Esophagus muscularis mucosa (tissue), 4 donors: Measurements from ENCODE around the gene JPH3. TPM values are rescaled to one million over a fixed set of nuclear protein-coding genes. Genes with fewer than 3 reads are reported as not detected.

Experiments
- DNase-seq: peaks from one replicate; pipeline ENCODE4 v3.0.0-alpha.2; 2017; ENCODE audit errors: extremely low spot score
- H3K27ac ChIP-seq, 4 donors: fragments of 200-600 bp; sonication (generic); replicated peaks in 1 of 4; 1 replicate in 3 of 4; 2 replicates in 1 of 4; pipeline ENCODE4 v1.5.1; 2016 to 2019; ENCODE audit warnings: mild to moderate bottlenecking in 1 of 4
- H3K27me3 ChIP-seq, 4 donors: fragments of 200-600 bp; sonication (generic); one replicate each; pipeline versions ENCODE4 v1.5.1 to v1.6.0; 2016 to 2019
- H3K36me3 ChIP-seq, 4 donors: fragments of 200-600 bp; sonication (generic); one replicate each; pipeline ENCODE4 v1.5.1; 2016 to 2019
- H3K4me1 ChIP-seq, 4 donors: fragments of 200-600 bp; sonication (generic); one replicate each; pipeline ENCODE4 v1.5.1; 2016 to 2019
- H3K4me3 ChIP-seq, 4 donors: fragments of 200-600 bp; sonication (generic); 1 replicate in 2 of 4; 2 replicates in 2 of 4; pipeline ENCODE4 v1.5.1; 2016 to 2019; ENCODE audit warnings: mild to moderate bottlenecking in 4 of 4, moderate library complexity in 1 of 4
- H3K9me3 ChIP-seq, 4 donors: fragments of 200-600 bp; sonication (generic); 1 replicate in 3 of 4; 2 replicates in 1 of 4; pipeline ENCODE4 v1.5.1; 2016 to 2019
- EP300 ChIP-seq: sonication (generic); formaldehyde crosslinking; IDR thresholded peaks from one replicate; pipeline ENCODE4 v1.6.1; 2017; ENCODE audit warnings: antibody characterized with exemption
- POLR2A ChIP-seq: fragments of 450-650 bp; IDR thresholded peaks from one replicate; pipeline ENCODE4 v1.6.1; 2017; ENCODE audit warnings: antibody characterized with exemption, moderate library complexity, mild to moderate bottlenecking, low read depth
- POLR2AphosphoS5 ChIP-seq, 2 donors: sonication (generic); formaldehyde crosslinking; IDR thresholded peaks; one replicate each; pipeline ENCODE4 v1.6.1; 2017; ENCODE audit warnings: antibody characterized with exemption in 2 of 2
- WGBS: methylation state at CpG from one replicate; pipeline ENCODE4 v1.1.5; 2018; 5-methylcytosine and 5-hydroxymethylcytosine counted together
- intact Hi-C: fragments of 100-400 bp; cut with DNase I; formaldehyde crosslinking; loops from one replicate; pipeline ENCODE4 v1.15.1; 2023
- total RNA-seq, 4 donors: library from RNA; depleted of rRNA; stranded (reverse); fragments of >200 nt; gene quantifications; one replicate each; pipeline versions ENCODE4 v1.1.0 to v1.2.1, GENCODE V29; 2016
- TF ChIP-seq, protein P1 (sequence below), 3 experiments: fragments of 200-600 bp in 2 of 3; fragments of 450-650 bp in 1 of 3; sonication (generic) in 2 of 3; IDR thresholded peaks; one replicate each; pipeline ENCODE4 v1.5.1; 2017 to 2019; ENCODE audit warnings: antibody characterized with exemption in 3 of 3, mild to moderate bottlenecking in 2 of 3, moderate library complexity in 1 of 3

JPH3 gene
- total RNA-seq, 4 donors from 2014 or later, result 0.42 to 2.2 (median 0.54) TPM

DNA sequence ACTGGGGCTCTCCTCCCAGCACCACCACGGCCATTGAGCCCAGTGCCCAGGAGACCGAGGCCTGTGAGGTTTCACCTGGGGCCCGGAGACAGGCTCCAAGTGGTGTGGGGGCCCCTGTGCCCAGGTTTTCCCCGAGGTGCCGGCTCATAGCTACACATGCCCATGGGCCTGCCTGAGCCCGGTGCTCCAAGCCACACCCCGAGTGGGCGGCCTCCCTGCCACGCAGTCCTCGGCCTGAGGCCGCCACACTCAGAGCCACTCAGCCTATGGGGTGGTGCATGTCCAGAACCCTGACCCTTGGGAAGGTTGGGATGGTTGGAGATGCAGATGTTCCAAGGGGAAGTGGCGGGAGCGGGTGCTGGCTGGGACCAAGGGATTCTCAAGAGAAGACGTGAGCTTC, 24.1 kb downstream of the JPH3 start:
- intact Hi-C loops, result no loop called here
- no peak for DNase-seq
- Histone ChIP-seq H3K9me3 (peaks cover 0 to 17% (median 10%) of the 10 kb centered on the region in 4 donors), H3K36me3 (no peaks in the 10 kb centered on the region), H3K27ac (no peak overlapping the region), H3K4me3 (no peak overlapping the region), H3K27me3 (peaks cover 0 to 70% (median 0%) of the 10 kb centered on the region in 4 donors), H3K4me1 (no peaks in the 10 kb centered on the region)
- no peak for TF ChIP-seq EP300
- TF ChIP-seq POLR2A, result no peak
- TF ChIP-seq POLR2AphosphoS5 (IDR thresholded peaks at IDR 0.05), result no peak
- TF ChIP-seq, protein P1, sequence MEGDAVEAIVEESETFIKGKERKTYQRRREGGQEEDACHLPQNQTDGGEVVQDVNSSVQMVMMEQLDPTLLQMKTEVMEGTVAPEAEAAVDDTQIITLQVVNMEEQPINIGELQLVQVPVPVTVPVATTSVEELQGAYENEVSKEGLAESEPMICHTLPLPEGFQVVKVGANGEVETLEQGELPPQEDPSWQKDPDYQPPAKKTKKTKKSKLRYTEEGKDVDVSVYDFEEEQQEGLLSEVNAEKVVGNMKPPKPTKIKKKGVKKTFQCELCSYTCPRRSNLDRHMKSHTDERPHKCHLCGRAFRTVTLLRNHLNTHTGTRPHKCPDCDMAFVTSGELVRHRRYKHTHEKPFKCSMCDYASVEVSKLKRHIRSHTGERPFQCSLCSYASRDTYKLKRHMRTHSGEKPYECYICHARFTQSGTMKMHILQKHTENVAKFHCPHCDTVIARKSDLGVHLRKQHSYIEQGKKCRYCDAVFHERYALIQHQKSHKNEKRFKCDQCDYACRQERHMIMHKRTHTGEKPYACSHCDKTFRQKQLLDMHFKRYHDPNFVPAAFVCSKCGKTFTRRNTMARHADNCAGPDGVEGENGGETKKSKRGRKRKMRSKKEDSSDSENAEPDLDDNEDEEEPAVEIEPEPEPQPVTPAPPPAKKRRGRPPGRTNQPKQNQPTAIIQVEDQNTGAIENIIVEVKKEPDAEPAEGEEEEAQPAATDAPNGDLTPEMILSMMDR (IDR thresholded peaks at IDR 0.05), result no peak
- 90% methylated on average over 3 of the region's 14 CpGs for WGBS

DNA sequence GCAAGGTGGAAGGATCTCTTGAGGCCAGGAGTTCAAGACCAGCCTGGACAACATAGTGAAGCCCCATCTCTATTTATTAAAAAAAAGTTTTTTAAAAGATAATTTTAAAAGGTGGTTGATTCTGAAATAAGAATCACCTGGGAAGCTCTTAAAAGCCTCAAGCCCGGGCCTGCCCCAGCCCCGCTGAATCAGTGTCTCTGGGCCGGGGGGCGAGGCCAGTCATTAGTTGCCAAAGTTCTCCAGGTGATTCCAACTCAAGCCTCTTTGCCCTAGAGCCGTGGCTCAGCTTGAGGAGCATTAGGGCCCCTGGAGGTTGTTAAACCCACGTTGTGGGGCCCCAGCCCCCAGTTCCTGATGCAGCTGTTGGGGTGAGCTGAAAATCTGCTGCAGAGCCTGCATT, 24.6 kb downstream of the JPH3 start:
- Histone ChIP-seq H3K36me3 (no peaks in the 10 kb centered on the region), H3K27ac (no peak overlapping the region), H3K27me3 (peaks cover 0 to 65% (median 0%) of the 10 kb centered on the region in 4 donors), H3K4me1 (no peaks in the 10 kb centered on the region), H3K9me3 (peaks cover 0 to 22% (median 10%) of the 10 kb centered on the region in 4 donors), H3K4me3 (no peak overlapping the region)
- 83% methylated on average over 6 of the region's 6 CpGs for WGBS
- intact Hi-C loops, result no loop called here
- no peak for DNase-seq
- TF ChIP-seq, protein P1 (IDR thresholded peaks at IDR 0.05), result no peak
- TF ChIP-seq EP300, result no peak
- TF ChIP-seq POLR2A, result no peak
- no peak for TF ChIP-seq POLR2AphosphoS5 (IDR thresholded peaks at IDR 0.05)

DNA sequence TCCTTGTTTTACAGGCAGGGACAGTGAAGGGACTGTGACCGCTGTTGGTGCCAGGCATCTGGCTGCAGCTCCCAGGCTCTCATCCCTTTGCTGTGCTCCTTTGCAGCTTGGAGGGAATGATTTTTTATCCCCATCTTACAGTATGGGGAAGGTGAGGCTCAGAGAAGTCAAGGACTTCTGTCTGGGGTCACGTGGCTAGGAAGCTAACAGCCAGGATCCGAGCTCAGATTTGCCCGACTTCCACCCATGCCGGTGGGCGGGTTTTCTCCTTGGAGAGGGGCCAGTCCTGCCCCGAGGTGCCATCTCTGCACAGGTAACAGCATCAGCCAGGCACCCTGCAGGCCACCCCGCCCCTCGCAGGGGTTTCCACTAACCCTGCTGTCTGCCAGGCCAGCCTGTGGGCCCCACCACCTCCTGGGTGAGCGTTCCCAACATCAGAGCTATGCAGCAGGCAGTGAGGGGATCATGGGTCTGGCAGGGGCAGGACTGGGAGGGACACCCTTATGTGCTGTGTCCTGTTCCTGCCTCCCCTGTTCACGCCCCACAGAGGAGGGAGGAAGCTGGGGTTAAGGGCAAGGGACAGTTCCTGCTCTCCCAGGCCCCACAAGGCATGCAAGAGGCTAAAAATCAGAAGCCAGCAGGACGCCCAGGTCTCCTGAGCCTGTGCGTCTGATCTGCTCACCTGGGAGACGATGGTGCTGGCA, 25.4 kb downstream of the JPH3 start:
- H3K36me3 ChIP-seq, result no peaks in the 10 kb centered on the region
- H3K9me3 ChIP-seq, result peaks cover 0 to 23% (median 10%) of the 10 kb centered on the region in 4 donors
- H3K4me3 ChIP-seq, result no peak overlapping the region
- TF ChIP-seq, protein P1 (IDR thresholded peaks at IDR 0.05), result no peak
- TF ChIP-seq POLR2A (no peak), EP300 (no peak), POLR2AphosphoS5 (IDR thresholded peaks at IDR 0.05) (no peak)
- intact Hi-C loops, result no loop called here
- no peak for DNase-seq
- H3K27ac ChIP-seq, result no peak overlapping the region
- H3K27me3 ChIP-seq, result peaks cover 0 to 58% (median 0%) of the 10 kb centered on the region in 4 donors
- 67% methylated on average over 7 of the region's 14 CpGs for WGBS
- no peaks in the 10 kb centered on the region for H3K4me1 ChIP-seq

DNA sequence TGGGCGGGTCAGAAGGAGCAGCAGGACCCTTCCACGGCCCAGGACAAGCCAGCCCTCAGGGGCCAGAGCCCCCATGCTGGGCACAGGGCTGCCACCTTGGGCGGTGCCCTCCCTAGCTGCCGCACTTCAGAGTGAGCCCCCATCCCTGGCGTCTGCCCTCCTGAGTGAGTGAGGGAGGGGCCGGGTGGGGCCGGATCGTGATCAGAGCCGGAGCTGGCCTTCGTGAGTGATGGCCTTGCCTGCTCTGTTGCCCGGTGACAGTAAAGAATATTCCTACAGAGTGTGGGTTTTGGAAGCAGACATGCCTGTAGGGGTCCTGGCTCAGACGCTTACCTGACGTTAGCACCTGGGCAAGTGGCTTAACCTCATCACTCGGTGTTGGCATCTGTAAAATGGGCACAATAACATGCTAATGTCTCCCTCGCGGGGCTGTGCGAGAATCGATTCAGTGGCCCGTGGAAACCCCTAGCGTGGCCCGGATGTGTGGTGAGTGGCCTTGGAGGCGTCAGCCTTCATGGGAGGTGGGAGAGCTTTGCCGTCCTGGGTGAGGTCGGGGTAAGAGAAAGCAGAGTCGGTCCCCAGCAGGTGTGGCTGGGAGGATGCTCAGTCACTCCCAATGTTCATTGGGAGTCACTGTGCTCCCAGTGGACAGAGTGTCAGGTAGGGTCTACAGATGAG, 26.1 kb downstream of the JPH3 start:
- intact Hi-C loops, result no loop called here
- Histone ChIP-seq H3K36me3 (no peaks in the 10 kb centered on the region), H3K27ac (no peak overlapping the region), H3K4me1 (no peaks in the 10 kb centered on the region), H3K27me3 (peaks cover 0 to 61% (median 0%) of the 10 kb centered on the region in 4 donors), H3K9me3 (peaks cover 0 to 23% (median 10%) of the 10 kb centered on the region in 4 donors), H3K4me3 (no peak overlapping the region)
- TF ChIP-seq POLR2AphosphoS5 (IDR thresholded peaks at IDR 0.05), result no peak
- no peak for TF ChIP-seq EP300
- TF ChIP-seq, protein P1 (IDR thresholded peaks at IDR 0.05), result no peak
- TF ChIP-seq POLR2A, result no peak
- WGBS, result 84% methylated on average over 23 of the region's 25 CpGs
- DNase-seq, result no peak
